WTC11 (cell line): ENCODE data around the gene SELENOP. TPM values are rescaled to one million over a fixed set of nuclear protein-coding genes. Genes with fewer than 3 reads are reported as not detected.
A peak's percentile ranks its signal among the peaks of the same experiment; 100 is the strongest.

Source experiments
- ATAC-seq: fragments of 200-7000 bp; cut with Tn5 transposase; 2 replicates; pipeline ENCODE4 v1.10.0; 2021; ENCODE audit warnings: mild to moderate bottlenecking, moderate library complexity
- CTCF ChIA-PET: fragments of 300-600 bp; sonication (Branson Sonifier 250); formaldehyde crosslinking; loops from one replicate; lab custom pipeline; 2021; ENCODE audit warnings: antibody characterized with exemption; lab: Charles Lee
- POLR2A ChIA-PET: fragments of 350-600 bp; sonication (Branson Sonifier 250); formaldehyde crosslinking; loops from one replicate; lab custom pipeline; 2021; ENCODE audit warnings: antibody characterized with exemption; lab: Charles Lee
- DNase-seq: peaks from one replicate; pipeline ENCODE4 v3.0.0; 2021; ENCODE audit warnings: low spot score
- H3K27ac Mint-ChIP-seq: 2 replicates; pipeline ENCODE4 v1.8.0; 2021; ENCODE audit warnings: mixed read lengths
- H3K27me3 Mint-ChIP-seq: 2 replicates; pipeline ENCODE4 v1.8.0; 2021; ENCODE audit warnings: low read depth, mild to moderate bottlenecking, moderate library complexity, mixed read lengths
- H3K36me3 Mint-ChIP-seq: 2 replicates; pipeline ENCODE4 v1.8.0; 2021; ENCODE audit warnings: mixed read lengths
- H3K4me1 Mint-ChIP-seq: 2 replicates; pipeline ENCODE4 v1.8.0; 2022; ENCODE audit warnings: mixed read lengths
- H3K4me3 Mint-ChIP-seq: 2 replicates; pipeline ENCODE4 v1.8.0; 2021; ENCODE audit warnings: mild to moderate bottlenecking, moderate library complexity, mixed read lengths
- H3K9me3 Mint-ChIP-seq: 2 replicates; pipeline ENCODE4 v1.8.0; 2021; ENCODE audit warnings: mixed read lengths
- CBFB ChIP-seq: sonication (generic); formaldehyde crosslinking; IDR thresholded peaks from 2 replicates; pipeline ENCODE4 v1.8.1; 2022; ENCODE audit warnings: mild to moderate bottlenecking, low read depth, missing genetic modification reagents
- ERG ChIP-seq: fragments of 250-450 bp; sonication (Bioruptor Pico); IDR thresholded peaks from 2 replicates; pipeline ENCODE4 v1.8.0; 2021; ENCODE audit warnings: mild to moderate bottlenecking
- ETV6 ChIP-seq: sonication (generic); formaldehyde crosslinking; IDR thresholded peaks from 2 replicates; pipeline ENCODE4 v1.8.1; 2022; ENCODE audit warnings: mild to moderate bottlenecking, missing genetic modification reagents
- GABPB1 ChIP-seq: sonication (generic); formaldehyde crosslinking; IDR thresholded peaks from 2 replicates; pipeline ENCODE4 v1.8.1; 2023; ENCODE audit warnings: mild to moderate bottlenecking, missing genetic modification reagents
- IRF1 ChIP-seq: sonication (generic); formaldehyde crosslinking; IDR thresholded peaks from 2 replicates; pipeline ENCODE4 v1.8.0; 2023; ENCODE audit warnings: missing genetic modification reagents
- IRF2 ChIP-seq: sonication (generic); formaldehyde crosslinking; IDR thresholded peaks from 2 replicates; pipeline ENCODE4 v1.8.0; 2022; ENCODE audit warnings: low read depth, missing genetic modification reagents, borderline replicate concordance
- JAZF1 ChIP-seq: fragments of 250-450 bp; sonication (Bioruptor Pico); IDR thresholded peaks from 2 replicates; pipeline ENCODE4 v1.9.0; 2021; ENCODE audit warnings: moderate library complexity, mild to moderate bottlenecking, inconsistent platforms
- MXD4 ChIP-seq: fragments of 250-450 bp; sonication (Bioruptor Pico); IDR thresholded peaks from 2 replicates; pipeline ENCODE4 v1.8.0; 2021; ENCODE audit warnings: mild to moderate bottlenecking, moderate library complexity, borderline replicate concordance
- NR2C2 ChIP-seq: sonication (generic); formaldehyde crosslinking; IDR thresholded peaks from 2 replicates; pipeline ENCODE4 v1.8.0; 2022; ENCODE audit warnings: mild to moderate bottlenecking, missing genetic modification reagents
- OVOL2 ChIP-seq: fragments of 250-450 bp; sonication (Bioruptor Pico); IDR thresholded peaks from 2 replicates; pipeline ENCODE4 v1.9.0; 2021; ENCODE audit warnings: mild to moderate bottlenecking, borderline replicate concordance
- RELA ChIP-seq: sonication (generic); formaldehyde crosslinking; IDR thresholded peaks from 2 replicates; pipeline ENCODE4 v1.8.1; 2022; ENCODE audit warnings: missing genetic modification reagents, mild to moderate bottlenecking, borderline replicate concordance
- RORB ChIP-seq: fragments of 250-450 bp; sonication (Bioruptor Pico); IDR thresholded peaks from 2 replicates; pipeline ENCODE4 v1.9.0; 2021; ENCODE audit warnings: mild to moderate bottlenecking
- SMAD4 ChIP-seq: sonication (generic); formaldehyde crosslinking; IDR thresholded peaks from 2 replicates; pipeline ENCODE4 v1.8.0; 2022; ENCODE audit warnings: mild to moderate bottlenecking, missing genetic modification reagents
- SP1 ChIP-seq: sonication (generic); formaldehyde crosslinking; conservative IDR thresholded peaks from 2 replicates; pipeline ENCODE4 v1.8.1; 2022; ENCODE audit warnings: missing genetic modification reagents
- TCF7 ChIP-seq: sonication (generic); formaldehyde crosslinking; IDR thresholded peaks from 2 replicates; pipeline ENCODE4 v1.8.0; 2022; ENCODE audit warnings: mild to moderate bottlenecking, low read depth, missing genetic modification reagents, moderate library complexity
- TEAD4 ChIP-seq: sonication (generic); formaldehyde crosslinking; IDR thresholded peaks from 2 replicates; pipeline ENCODE4 v1.8.0; 2022; ENCODE audit warnings: mild to moderate bottlenecking, missing genetic modification reagents
- USF1 ChIP-seq: sonication (generic); formaldehyde crosslinking; IDR thresholded peaks from 2 replicates; pipeline ENCODE4 v1.8.0; 2022; ENCODE audit warnings: mild to moderate bottlenecking, missing genetic modification reagents
- ZBTB21 ChIP-seq: sonication (generic); formaldehyde crosslinking; IDR thresholded peaks from 2 replicates; pipeline ENCODE4 v1.8.1; 2023; ENCODE audit warnings: mild to moderate bottlenecking, missing genetic modification reagents, borderline replicate concordance
- ZNF416 ChIP-seq: fragments of 250-450 bp; sonication (Bioruptor Pico); IDR thresholded peaks from 2 replicates; pipeline ENCODE4 v1.9.0; 2021; ENCODE audit warnings: mild to moderate bottlenecking, inconsistent platforms
- ZNF423 ChIP-seq: fragments of 250-450 bp; sonication (Bioruptor Pico); IDR thresholded peaks from 2 replicates; pipeline ENCODE4 v2.1.2; 2022; ENCODE audit warnings: mild to moderate bottlenecking, moderate library complexity
- total RNA-seq: library from RNA; stranded (reverse); gene quantifications from 3 replicates; pipeline ENCODE4 v1.2.3, GENCODE V29; 2021
- TF ChIP-seq, protein P1 (sequence below): sonication (generic); formaldehyde crosslinking; IDR thresholded peaks from 2 replicates; pipeline ENCODE4 v1.8.1; 2023; ENCODE audit warnings: mild to moderate bottlenecking, missing genetic modification reagents
- TF ChIP-seq, protein P2 (sequence below): fragments of 250-450 bp; sonication (Bioruptor Pico); conservative IDR thresholded peaks from 2 replicates; pipeline ENCODE4 v1.9.0; 2021; ENCODE audit warnings: mild to moderate bottlenecking

Gene SELENOP
- total RNA-seq, 1 experiment from 2014 or later: 13.2 TPM

DNA sequence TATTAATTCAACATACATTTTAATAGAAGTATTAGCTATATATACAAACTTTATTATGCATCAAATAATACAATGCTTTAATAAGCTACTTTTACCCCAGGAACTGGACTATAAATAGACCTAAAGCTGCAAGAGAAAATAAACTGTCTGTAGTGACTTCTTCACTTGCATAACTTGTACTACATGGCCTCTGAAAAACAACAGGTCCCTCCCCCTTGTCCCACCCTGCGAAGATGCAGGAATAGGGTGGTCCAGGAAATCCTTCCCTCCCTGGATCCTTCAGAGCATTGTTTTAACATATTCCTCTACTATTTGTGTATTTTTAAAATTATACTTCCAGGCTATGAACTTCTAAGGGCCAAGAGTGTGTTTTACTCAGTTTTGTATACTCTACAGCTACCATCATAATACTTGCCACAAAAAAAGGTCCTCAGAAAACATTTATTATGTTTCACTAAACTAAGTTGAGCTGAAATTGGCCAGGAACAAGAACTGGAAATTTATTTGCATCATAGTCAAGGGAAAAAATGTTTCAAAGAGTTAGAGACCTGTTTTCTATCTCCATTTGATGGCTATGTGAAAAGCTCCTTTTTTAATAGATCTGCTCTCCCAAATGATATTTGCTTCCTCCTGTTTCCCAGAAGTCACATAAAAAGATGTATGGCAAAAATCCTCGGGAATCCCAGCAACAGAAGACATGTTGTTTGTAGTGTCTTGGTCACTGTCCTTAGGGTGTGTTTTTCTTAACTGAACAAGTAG, 15.2 kb upstream of the SELENOP start (continued):
- TF ChIP-seq RORB (CRISPR knock-in tag): no peak

GRCh38 chr5:42825422-42826148, 13.9 kb upstream of the SELENOP start:
- no peak for DNase-seq
- ChIA-PET CTCF (no interaction called here), POLR2A (no interaction called here)
- Mint-ChIP-seq H3K9me3 (no peaks in the 10 kb centered on the region), H3K27ac (no peak overlapping the region), H3K4me1 (no peaks in the 10 kb centered on the region), H3K36me3 (no peaks in the 10 kb centered on the region), H3K4me3 (no peak overlapping the region), H3K27me3 (no peaks in the 10 kb centered on the region)
- TF ChIP-seq MXD4 (CRISPR knock-in tag) (no peak), NR2C2 (CRISPR knock-in tag) (no peak), USF1 (CRISPR knock-in tag) (no peak), ZNF423 (CRISPR knock-in tag) (no peak), TCF7 (CRISPR knock-in tag) (no peak), ZBTB21 (CRISPR knock-in tag) (no peak)
- TF ChIP-seq, protein P1, sequence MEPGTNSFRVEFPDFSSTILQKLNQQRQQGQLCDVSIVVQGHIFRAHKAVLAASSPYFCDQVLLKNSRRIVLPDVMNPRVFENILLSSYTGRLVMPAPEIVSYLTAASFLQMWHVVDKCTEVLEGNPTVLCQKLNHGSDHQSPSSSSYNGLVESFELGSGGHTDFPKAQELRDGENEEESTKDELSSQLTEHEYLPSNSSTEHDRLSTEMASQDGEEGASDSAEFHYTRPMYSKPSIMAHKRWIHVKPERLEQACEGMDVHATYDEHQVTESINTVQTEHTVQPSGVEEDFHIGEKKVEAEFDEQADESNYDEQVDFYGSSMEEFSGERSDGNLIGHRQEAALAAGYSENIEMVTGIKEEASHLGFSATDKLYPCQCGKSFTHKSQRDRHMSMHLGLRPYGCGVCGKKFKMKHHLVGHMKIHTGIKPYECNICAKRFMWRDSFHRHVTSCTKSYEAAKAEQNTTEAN: no peak
- no peak for ATAC-seq

- Mint-ChIP-seq H3K9me3 (no peaks in the 10 kb centered on the region), H3K4me3 (no peak overlapping the region), H3K36me3 (no peaks in the 10 kb centered on the region), H3K27ac (no peak overlapping the region), H3K27me3 (no peaks in the 10 kb centered on the region)
- ChIA-PET POLR2A (no interaction called here), CTCF (no interaction called here)
- DNase-seq (no peak), ATAC-seq (no peak)
- TF ChIP-seq, protein P1: no peak
- TF ChIP-seq GABPB1 (CRISPR knock-in tag) (peak; percentile 39; the same call in 1 of the 2 replicates), JAZF1 (no peak)
- TF ChIP-seq, all 79 proteins: peak for 1
- no peaks in the 10 kb centered on the region for H3K4me1 Mint-ChIP-seq
Observed at GRCh38 chr5:42824347-42824976, 12.8 kb upstream of the SELENOP start.

- CTCF ChIA-PET: no interaction called here
- DNase-seq: no peak
- POLR2A ChIA-PET: no interaction called here
- no peak for TF ChIP-seq OVOL2 (CRISPR knock-in tag)
- TF ChIP-seq ETV6: no peak
- no peak for TF ChIP-seq IRF2 (CRISPR knock-in tag)
- TF ChIP-seq ERG (CRISPR knock-in tag): no peak
- no peak for TF ChIP-seq ZNF416 (CRISPR knock-in tag)
- no peak for TF ChIP-seq TEAD4 (CRISPR knock-in tag)
- no peak for TF ChIP-seq SP1 (CRISPR knock-in tag)
- no peak for TF ChIP-seq IRF1
- TF ChIP-seq RELA: no peak
- no peak for TF ChIP-seq RORB (CRISPR knock-in tag)
- no peak for TF ChIP-seq CBFB (CRISPR knock-in tag)
- TF ChIP-seq, protein P2, sequence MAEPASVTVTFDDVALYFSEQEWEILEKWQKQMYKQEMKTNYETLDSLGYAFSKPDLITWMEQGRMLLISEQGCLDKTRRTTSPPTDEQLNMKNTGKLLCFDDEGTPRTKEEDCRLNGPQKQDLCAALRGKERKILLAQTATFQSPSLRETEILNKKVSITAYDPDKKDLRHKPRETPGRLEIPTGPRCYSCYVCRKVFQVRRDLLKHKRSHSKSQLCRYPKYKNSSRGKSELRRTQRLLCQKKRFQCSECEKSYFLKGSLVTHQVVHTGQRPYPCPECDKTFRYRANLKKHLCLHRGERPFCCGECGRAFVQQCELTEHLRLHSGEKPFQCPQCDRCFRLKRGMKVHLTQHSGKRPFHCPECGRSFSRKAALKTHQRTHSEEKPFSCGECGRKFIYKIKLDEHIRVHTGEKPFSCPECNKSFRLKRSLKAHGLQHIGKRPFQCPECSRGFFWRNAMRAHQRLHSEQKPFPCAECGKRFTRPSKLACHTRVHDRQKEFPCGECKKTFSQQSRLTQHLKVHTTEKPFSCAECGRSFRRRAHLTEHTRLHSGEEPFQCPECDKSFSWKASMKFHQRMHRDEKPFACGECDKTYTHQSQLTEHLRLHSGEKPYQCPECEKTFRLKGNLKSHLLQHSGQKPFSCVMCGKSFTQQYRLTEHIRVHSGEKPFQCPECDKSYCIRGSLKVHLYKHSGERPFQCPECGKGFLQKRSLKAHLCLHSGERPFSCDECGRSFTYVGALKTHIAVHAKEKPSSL (CRISPR knock-in tag): no peak
- no peak for TF ChIP-seq SMAD4
- no peak for ATAC-seq
- Mint-ChIP-seq H3K9me3 (no peaks in the 10 kb centered on the region), H3K36me3 (no peaks in the 10 kb centered on the region), H3K27me3 (no peaks in the 10 kb centered on the region), H3K27ac (no peak overlapping the region), H3K4me1 (no peaks in the 10 kb centered on the region), H3K4me3 (no peak overlapping the region)
Observed at GRCh38 chr5:42822548-42822947, 10.9 kb upstream of the SELENOP start.
